Hypothalamus (tissue), 51 donors: ENCODE data around the gene TMC7.

ENCODE experiments used
- DNase-seq, 51 donors: peaks; one replicate each; lab custom pipeline; 2025; lab: John Stamatoyannopoulos, UW

The TMC7 gene

GRCh38 chr16:19110537-19111360, 127.0 kb downstream of the TMC7 start:
- DNase-seq: no peak

- DNase-seq: no peak
These were observed 128.3 kb downstream of the TMC7 start for GRCh38 chr16:19112099-19112407.
